GM18517 (cell line): ENCODE results near the gene GPANK1.

Source experiments
- ATAC-seq: cut with Tn5 transposase; IDR thresholded peaks from one replicate; pipeline ENCODE4 v1.9.1; 2021; ENCODE audit warnings: mild to moderate bottlenecking, moderate library complexity; ENCODE audit not compliant: unreplicated experiment

Gene GPANK1

DNA sequence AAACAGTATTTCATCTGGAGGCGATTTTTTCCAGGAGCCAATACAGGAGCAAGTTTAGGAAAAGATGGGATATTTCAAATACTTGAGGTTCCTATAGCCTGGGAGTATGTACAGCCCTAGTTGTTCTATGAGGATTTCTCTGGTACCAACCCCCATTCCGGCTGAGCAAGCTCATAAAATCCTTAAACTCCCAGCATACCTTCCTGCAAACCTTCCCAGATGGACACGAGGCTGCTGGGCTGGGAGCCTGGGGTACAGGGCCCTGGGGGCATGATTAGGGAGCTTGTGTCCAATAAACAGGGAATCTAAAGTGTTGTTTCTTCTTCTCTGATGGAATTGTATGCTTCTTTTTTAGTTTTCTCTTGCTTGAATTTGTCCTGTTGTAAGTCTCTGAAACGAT, 42.8 kb downstream of the GPANK1 start:
- ATAC-seq = no peak

DNA sequence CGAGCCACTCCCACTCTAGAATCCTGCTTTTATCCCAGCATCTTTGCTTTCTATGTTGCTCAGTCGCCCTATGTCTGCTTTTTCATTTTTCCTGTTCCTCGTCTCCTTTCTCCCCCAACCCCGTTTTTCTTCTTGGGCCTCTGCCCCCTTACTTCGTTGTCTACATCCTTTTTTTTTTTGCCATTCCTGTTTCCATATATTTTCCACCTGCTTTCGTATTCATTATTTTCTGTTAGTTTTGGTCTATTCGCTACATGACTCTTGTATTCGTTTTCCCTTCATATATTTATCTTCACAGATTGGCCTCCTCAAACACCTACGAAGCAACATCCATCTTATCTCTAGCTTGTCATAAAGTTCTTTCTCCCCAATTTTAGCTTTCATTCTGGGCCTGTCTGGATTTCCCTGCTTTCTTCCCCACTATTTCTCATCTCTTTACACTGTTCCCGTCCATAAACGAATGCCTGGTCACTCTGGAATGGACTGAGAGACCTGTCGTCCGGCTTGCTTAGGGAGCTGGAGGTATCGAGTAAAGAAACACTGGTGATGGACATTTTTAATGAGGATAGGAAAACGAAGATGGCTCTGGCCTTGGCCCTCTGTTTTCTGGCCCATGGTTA, 43.4 kb downstream of the GPANK1 start:
- ATAC-seq = no peak

DNA sequence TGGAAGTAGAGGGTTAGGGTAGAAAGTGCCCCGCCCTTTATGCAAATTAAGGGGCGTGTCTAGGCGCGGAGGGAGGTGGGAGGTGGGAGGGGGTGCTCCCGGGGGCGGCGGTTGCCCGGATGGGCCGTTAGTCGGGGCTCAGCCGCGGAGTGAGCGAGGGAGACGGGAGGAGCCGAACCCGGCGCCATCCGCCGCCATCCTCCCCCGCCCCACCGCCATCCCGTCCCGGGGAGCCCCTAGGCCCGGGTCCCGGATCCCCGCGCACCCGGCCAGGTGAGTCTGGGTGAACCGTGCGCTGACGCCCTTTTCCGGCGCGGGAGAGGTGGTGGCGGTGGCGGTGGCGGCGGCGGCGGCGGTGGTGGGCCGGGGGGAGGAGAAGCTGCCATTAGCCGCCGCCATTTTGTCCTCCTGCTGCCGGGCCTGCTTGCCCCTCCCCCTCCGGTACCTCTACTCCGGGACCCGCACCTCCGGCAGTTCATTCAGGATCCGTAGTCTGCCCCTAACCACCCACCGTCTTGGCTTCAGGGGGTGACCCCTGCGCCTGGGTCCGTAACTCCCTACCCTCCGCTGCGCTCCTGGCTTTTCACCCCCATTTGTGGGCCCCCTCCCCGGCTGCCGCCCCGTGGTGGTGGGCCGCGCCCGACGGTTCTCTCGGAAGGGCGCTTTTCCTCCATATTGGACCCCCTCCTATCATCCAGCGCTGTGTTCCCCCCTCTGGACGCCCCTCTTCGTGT, 44.0 kb downstream of the GPANK1 start, which contains the start of gene PRRC2A:
TSS of gene PRRC2A (plus strand) at position 130 of the 734 bp plus-strand sequence. CDS start 2,075 bp downstream, outside the sequence.
- ATAC-seq = peak; percentile 26

DNA sequence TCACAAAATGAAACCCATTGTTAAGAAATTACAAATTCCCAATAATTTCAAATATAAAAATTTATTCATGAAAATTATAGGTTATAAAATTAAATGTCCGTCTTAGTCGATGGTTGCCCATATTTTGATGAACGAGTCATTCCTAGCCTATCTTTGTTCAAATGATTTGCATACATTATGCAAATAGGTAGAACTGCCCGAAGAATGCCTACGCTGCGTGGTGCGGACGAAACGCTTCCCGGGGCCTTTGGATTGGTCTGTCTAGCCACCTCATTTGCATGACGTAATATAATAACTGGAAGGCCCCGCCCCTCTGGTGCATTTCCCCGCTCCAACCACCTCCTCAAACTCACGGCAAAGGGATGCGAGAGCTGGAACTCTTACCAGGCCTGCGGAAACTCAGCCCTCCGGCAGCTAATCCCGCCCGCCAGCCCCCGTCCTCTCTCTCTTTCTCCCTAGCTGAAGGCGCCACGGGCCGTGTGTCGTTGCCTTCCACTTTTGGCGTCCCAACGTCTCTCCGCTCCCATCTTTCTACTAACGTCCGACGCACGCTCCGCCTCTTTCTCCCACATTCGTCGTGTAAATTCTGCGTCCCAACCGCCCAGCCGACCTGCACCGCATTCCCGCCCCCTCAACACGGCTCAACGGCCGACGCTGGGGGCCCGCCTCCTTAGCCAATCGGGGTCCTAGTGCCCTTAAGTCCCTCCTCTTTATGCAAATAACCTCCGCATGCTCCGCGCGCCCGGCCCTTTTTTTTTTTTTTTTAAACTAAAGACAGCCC, 44.8 kb downstream of the GPANK1 start:
- peak; percentile 76 for ATAC-seq

DNA sequence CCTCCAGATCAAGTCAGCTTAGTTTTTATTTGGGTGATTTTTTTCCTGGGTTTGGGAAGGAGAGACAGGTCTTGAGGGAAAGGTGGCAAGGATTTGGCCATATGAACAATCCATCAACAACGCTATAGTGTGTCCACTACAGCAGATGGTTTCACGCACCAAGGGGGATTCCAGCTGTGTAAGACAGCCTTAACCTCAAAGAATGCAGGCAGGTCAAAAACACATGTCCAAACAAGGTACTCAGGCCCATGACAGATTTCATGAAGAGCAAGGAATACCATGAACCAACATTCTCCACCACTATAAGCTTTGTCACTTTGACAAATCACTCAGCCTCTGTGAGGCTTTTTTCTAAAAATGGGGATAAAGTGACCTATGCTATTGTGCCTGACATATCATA, 47.8 kb downstream of the GPANK1 start:
- no peak for ATAC-seq

DNA sequence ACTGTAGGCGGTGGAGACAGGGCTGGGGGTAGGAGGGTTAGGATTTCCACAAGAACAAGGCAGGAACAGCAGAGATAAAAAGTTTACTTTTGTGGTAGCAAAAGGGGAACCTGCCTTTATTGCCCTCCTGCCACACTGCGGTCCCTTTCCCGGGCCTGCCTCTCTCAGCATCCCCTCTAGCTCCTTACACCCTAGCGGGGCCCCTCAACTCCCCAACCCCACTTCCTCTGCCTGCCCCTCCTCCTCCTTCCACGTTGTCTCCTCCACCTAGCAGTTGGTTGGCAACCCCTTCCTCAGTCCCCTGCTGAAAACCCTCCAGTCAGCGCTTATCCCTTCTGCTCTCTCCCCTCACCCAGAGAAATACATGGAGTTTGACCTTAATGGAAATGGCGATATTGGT, 49.0 kb downstream of the GPANK1 start:
- ATAC-seq = no peak

DNA sequence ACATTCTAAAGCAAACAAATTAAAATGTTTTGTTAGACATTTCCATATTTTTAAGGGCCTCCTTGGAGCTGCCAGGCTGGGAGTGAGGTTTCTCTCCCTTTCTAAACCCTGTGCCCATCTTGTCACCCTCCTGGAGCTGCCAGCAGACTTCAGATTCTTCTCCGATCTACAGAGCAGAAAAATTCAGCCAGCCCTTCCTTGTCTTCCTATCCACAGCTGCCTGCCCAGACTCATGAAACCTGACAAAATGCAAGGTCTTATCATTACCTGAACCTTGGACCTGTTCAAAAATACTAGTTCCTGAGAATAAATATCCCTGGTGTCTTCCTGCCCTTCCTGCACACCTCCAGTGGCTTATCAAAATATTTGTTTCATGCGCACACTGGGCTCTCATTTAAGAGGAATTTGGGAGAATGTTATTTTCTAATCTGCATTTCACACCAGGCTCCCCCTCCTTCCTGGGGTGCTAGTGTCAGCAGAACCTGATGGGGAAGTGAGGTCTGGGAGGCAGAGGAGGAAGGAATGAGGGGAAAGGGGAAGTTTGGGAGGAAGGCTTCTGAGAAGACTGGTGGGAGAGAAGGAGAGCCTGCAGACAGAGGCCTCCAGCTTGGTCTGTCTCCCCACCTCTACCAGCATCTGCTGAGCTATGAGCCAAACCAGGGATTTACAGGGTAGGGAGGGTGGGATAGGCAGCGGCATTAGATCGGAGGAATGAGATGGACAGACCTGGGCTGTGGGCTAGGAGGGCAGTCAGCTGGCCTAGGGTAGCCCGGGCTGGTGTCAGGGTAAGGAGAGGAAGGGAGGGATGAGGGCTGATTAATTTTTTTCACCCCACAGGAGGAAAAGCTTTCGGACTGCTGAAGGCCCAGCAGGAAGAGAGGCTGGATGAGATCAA, 49.9 kb downstream of the GPANK1 start, which contains the start of gene AIF1:
TSS of gene AIF1 (plus strand) at position 551 of the 895 bp plus-strand sequence. CDS start at position 647, 96 bp downstream.
- no peak for ATAC-seq

DNA sequence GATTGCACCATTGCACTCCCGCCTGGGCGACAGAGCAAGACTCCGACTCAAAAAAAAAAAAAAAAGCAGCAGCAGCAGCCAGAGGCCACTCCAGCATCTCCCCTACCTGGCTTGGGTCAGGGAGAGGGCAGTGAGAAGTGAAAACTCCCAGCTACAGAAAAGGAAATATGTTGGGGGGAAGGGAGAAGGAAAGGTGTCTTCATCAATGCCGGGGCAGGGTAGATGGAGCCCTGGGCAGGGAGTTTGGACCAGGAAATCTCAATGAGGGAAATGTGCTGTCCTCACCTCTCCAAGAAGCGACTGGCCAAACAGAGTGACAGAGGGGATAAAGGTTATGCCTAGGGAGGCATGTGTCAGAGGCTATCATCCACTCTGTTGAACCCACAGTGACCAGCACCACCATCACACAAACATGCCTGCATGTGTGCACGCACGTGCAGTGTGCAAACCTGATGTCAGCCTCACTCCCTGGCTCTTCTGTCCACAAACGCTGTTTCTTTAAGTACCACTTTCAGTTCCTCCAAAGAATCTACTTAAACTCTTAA, 50.6 kb downstream of the GPANK1 start:
- no peak for ATAC-seq
